ENCODE measurements around the gene SULT2B1.

The SULT2B1 gene

DNA sequence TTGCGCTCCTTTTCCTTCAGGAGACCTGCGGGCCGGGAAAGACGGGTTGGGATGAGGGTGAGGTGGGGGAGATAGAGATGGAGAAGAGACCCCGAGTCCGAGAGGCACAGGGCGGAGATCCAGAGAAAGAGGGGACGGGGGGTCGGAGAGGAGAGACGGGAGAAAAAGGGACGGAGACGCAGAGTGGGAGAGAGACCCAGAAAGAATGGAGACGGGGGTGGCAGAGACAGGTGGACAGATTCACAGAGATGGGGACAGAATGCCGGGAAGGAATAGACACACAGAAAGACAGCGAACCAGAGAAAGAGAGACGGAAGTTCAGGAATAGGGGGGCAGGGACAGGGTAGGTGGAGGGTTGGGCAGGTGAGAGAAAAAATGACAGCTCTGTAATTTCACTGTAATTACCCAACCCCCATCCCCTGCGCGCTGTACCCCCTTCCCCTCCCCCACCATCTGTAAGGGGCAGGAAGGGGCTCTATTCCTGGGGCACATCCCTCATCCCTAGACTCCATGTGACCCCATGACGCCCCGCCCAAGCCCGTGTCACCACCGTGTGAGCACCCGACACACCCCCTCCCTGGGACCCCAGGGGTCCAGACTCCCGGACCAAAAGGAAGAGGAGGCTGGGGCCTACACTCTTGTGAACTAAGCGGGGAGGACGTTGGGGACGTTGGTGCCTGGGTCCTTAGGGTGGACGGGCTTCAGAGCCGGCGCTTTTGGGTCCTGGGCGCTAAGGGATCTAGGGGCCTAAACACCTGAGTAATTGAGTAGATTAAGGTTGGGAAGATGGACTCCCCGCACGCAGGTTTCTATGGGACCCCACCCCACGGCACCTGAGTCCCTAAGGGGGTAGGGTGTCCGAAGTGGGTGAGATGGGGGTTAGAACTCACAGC is 84.2 kb downstream of the SULT2B1 start:
- in situ Hi-C loops (cut with MboI; ENCODE audit: low sequenced_read_pairs) = no loop called here
- Histone ChIP-seq H3K27me3 (ENCODE audit: low read depth) (no peaks in the 10 kb centered on the region), H3K36me3 (replicated peaks) (peaks cover 24% of the 10 kb centered on the region), H3K4me3 (peak overlapping the region; percentile 66), H3K9me3 (peaks cover 2% of the 10 kb centered on the region; the same call in 1 of the 2 replicates), H3K4me1 (peaks cover 30% of the 10 kb centered on the region)
- DNase-seq (ENCODE audit: low spot score in 2 of 2) = peak in 1 of 2 experiments; percentile 62

DNA sequence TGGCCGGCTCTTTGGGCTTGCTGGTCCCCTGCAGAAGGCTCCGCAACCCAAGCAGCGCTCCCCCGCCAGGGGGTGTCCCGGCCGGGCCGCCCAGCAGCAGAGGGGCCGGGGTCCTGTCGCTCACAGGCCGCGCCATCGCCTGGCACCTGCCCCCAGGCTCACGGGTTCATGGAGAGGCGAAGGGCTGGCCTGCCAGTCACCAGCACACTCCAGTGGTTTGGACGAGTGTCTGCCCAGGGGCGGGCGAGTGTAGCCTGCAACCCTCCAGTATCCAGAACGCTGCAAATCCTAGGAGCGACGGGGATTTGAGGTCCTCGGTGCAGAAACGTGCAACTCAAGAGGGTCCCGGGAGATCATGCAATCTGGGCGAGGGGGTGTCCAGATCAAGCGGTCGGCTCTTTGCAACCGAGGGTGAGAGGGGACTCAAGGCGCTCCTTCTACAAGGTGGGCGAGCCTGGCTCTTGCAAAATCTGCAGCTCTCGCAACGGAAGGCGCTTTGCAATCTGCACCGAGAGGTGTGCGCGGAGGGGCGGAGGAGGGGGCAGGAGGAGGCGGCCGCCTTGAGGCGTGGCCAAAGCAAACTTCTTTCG is 85.0 kb downstream of the SULT2B1 start, which contains the start of gene DBP:
DBP (minus strand) TSS at position 521 of the 590 bp plus-strand sequence; CDS start at position 136, 385 bp downstream.
- H3K4me3 ChIP-seq = peak within 1 kb of the TSS; percentile 66
- peaks cover 19% of the 10 kb centered on the region for H3K36me3 ChIP-seq (replicated peaks)
- no peaks in the 10 kb centered on the region for H3K27me3 ChIP-seq (ENCODE audit: low read depth)
- DNase-seq (ENCODE audit: low spot score in 2 of 2) = no peak
- H3K4me1 ChIP-seq = peaks cover 30% of the 10 kb centered on the region
- in situ Hi-C loops (cut with MboI; ENCODE audit: low sequenced_read_pairs) = no loop called here
- peaks cover 2% of the 10 kb centered on the region; the same call in 1 of the 2 replicates for H3K9me3 ChIP-seq

DNA sequence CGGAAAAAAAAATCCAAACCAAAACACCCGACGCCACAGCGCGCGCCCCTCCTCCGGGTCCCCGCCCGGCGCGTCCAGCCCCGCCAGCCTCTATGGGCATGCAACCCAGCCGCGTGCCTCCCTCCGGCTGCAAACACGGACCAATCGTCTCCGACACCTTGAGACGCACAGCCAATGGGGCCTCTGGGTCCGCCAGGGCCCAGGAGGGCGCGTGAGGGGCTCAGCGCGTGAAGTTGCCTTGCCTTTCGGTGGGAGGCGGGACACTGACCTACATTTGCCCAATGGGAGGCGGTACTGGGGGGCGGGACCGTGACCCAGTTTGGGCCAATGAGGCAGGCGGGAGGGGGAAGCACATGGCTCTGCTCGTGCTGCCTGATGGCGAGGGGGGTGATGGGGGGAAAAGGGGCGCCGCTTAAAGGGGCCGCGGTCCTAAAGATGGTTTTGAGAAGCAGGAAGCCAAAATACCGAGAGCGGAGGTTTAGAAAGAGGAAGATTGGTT is 85.5 kb downstream of the SULT2B1 start:
- Histone ChIP-seq H3K9me3 (peaks cover 2% of the 10 kb centered on the region; the same call in 1 of the 2 replicates), H3K27me3 (ENCODE audit: low read depth) (no peaks in the 10 kb centered on the region), H3K4me3 (peak overlapping the region; percentile 66), H3K4me1 (peaks cover 30% of the 10 kb centered on the region), H3K36me3 (replicated peaks) (peaks cover 16% of the 10 kb centered on the region)
- in situ Hi-C loops (cut with MboI; ENCODE audit: low sequenced_read_pairs) = no loop called here
- DNase-seq (ENCODE audit: low spot score in 2 of 2) = peak; percentile 99 to 100

DNA sequence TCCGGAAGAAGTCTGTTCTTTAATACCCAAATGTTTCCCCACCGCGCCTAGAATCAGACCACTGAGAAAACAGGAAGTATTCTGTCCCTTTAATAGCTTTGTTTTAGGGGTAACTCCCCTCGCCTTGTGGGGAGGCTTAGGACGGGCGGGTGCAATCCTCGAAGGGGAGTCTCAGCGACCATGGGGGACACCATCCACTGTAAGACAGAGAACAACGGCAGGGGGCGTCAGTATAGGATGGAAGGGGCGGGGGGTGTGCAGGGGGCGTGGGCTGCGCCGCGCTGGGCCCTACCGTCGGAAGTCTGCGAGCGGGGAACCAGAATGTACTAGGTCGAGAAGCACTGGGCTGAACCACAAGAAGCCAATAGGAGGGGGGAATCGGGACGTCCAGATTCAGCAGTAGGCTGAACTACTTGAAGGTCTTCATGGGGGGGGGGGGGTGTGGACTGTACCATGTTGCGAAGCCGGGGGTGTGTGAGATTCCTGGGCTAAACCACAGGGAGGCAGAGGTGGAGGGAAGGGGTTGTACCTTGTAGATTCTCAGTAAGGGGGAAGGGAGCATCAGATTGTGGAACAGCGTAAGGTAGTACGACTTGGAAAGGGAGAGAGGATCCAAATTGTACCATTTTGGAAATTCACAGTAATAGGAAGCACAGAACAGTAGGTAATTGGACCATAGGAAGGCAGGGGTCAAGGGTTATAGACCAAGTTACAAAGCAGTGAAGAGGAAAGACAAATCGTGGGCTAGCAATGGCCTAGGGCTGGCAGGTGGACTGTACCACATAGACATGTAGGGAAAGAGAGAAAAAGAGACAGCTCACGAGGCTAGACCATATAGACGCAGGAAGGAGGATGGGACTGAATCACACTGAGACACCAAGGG is 86.2 kb downstream of the SULT2B1 start:
- DNase-seq (ENCODE audit: low spot score in 2 of 2) = peak; percentile 84 to 93
- H3K36me3 ChIP-seq (replicated peaks) = peaks cover 9% of the 10 kb centered on the region
- H3K4me1 ChIP-seq = peaks cover 28% of the 10 kb centered on the region
- H3K27me3 ChIP-seq (ENCODE audit: low read depth) = no peaks in the 10 kb centered on the region
- in situ Hi-C loops (cut with MboI; ENCODE audit: low sequenced_read_pairs) = no loop called here
- H3K9me3 ChIP-seq = peaks cover 2% of the 10 kb centered on the region; the same call in 1 of the 2 replicates
- H3K4me3 ChIP-seq = peak overlapping the region; percentile 66

DNA sequence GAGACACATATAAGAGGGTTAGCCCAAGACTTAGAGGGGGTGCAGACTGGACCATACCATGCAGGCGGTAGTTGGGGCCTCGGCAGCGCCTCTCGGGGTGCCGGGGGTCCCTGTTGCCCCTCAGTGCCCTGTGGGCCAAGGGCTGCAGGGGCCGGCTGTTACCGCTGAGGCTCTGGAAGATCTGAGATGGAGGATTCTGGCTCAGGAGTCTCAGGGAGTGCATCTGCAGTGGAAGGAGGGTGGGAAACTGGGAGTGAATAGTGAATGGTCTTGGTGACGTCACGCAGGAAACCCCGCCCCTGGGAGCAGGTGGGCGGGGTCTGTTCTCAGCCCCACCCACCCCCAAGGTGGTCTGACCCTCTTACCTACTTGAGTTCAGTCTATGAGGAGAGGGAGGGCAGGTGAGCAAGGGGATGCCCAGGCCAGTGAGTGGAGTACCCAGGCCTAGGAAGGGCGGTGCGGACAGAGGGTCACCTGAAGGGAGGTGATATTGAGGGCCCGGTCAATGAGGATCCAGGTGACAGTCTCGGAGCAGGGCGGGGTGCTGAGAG is 86.9 kb downstream of the SULT2B1 start:
- peaks cover 3% of the 10 kb centered on the region; the same call in 1 of the 2 replicates for H3K36me3 ChIP-seq (replicated peaks)
- DNase-seq (ENCODE audit: low spot score in 2 of 2) = peak in 1 of 2 experiments; percentile 42

DNA sequence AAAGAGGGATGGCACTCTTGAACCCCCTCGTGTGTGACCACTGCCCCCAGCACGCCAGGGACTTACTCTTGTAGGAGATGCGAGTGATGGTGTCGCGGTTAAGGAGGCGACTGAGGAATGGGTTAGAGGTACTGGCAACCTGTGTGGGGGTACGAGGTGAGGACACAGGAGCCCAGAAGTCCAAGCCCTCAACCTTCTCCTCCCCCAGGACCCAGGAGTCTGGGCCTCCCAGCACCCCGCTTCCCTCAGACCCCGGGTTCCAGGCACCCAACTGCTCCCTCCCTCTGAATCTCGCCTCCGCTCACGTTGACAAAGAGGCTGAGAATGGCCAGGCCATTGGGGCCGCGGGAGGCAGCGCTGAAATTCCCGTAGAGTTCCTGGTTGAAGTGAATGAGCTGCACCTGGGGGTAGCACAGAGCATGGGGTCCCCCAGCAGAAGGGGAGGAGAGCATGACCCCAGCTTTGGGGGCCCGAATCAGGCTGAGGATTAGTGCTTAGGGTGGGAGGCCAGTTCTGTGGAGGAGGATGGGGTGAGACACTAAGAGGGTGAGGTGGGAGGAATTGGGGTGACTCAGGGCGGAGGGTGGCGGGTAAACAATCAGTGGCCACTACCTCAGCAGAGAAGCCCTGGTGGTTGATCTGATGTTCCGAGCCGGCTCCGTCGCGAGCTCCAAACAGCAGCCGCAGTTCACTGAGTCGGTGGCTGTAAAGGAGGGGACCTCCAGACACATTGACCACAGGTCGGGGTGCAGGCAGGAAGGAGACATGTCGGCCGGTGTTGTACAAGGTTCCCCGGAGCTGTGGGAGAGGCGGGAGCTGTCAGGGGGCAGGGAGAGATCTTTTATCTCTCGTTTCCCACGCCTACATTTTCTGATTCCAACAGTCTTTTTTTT is 87.8 kb downstream of the SULT2B1 start:
- Histone ChIP-seq H3K4me1 (peaks cover 14% of the 10 kb centered on the region), H3K9me3 (peaks cover 2% of the 10 kb centered on the region; the same call in 1 of the 2 replicates), H3K36me3 (replicated peaks) (peaks cover 3% of the 10 kb centered on the region; the same call in 1 of the 2 replicates), H3K4me3 (no peak overlapping the region), H3K27me3 (ENCODE audit: low read depth) (no peaks in the 10 kb centered on the region)
- no peak for DNase-seq (ENCODE audit: low spot score in 2 of 2)
- in situ Hi-C loops (cut with MboI; ENCODE audit: low sequenced_read_pairs) = loop anchor here (10.0 kb wide), 1 partner anchor 325 kb away; the partner anchor contains the start of gene FTL

More for the DNA sequence above, 86.9 kb downstream of the SULT2B1 start:
- H3K27me3 ChIP-seq (ENCODE audit: low read depth) = no peaks in the 10 kb centered on the region
- in situ Hi-C loops (cut with MboI; ENCODE audit: low sequenced_read_pairs) = no loop called here
- H3K4me3 ChIP-seq = no peak overlapping the region
- peaks cover 21% of the 10 kb centered on the region for H3K4me1 ChIP-seq
- peaks cover 2% of the 10 kb centered on the region; the same call in 1 of the 2 replicates for H3K9me3 ChIP-seq

DNA sequence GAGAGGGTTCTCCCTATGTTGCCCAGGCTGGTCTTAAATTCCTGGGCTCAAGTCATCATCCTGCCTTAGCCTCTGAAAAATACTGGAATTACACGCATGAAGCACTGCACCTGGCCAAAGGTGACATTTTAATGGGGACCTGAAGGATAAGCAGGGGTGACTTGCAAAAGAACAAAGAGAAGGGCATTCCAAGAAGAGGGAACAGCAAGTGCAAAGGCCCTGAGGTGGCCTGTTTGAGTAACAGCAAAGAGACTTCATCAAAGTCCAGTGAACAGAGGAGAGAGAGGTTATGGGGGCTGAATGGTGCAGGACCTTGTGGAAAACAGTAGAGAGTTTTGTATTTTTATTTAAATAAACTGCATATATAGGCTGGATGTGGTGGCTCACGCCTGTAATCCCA is 89.9 kb downstream of the SULT2B1 start:
- H3K9me3 ChIP-seq = peaks cover 2% of the 10 kb centered on the region; the same call in 1 of the 2 replicates
- H3K36me3 ChIP-seq (replicated peaks) = peaks cover under 1% of the 10 kb centered on the region; the same call in 1 of the 2 replicates
- H3K27me3 ChIP-seq (ENCODE audit: low read depth) = no peaks in the 10 kb centered on the region
- in situ Hi-C loops (cut with MboI; ENCODE audit: low sequenced_read_pairs) = loop anchor here (10.0 kb wide), 1 partner anchor 323 kb away; the partner anchor contains the start of gene FTL
- H3K4me1 ChIP-seq = peaks cover 21% of the 10 kb centered on the region
- no peak for DNase-seq (ENCODE audit: low spot score in 2 of 2)
- H3K4me3 ChIP-seq = no peak overlapping the region

DNA sequence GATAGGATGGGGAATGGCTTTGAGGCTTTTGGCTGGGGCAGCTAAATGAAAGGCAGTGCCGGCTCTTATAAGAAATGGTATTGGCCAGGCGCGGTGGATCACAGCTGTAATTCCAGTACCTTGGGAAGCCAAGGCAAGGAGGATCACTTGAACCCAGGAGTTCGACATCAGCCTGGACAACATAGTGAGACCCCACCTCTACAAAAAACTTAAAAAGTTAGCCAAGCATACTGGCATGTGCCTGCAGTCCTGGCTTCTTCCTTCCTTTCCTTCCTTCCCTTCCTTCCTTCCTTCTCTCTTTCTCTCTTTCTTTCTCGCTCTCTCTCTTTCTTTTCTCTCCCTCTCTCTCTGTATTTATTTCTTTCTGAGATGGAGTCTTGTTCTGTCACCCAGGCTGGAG is 90.9 kb downstream of the SULT2B1 start:
- no peaks in the 10 kb centered on the region for H3K9me3 ChIP-seq
- H3K36me3 ChIP-seq (replicated peaks) = no peaks in the 10 kb centered on the region
- DNase-seq (ENCODE audit: low spot score in 2 of 2) = no peak
- in situ Hi-C loops (cut with MboI; ENCODE audit: low sequenced_read_pairs) = loop anchor here (10.0 kb wide), 1 partner anchor 322 kb away; the partner anchor contains the start of gene FTL
- H3K27me3 ChIP-seq (ENCODE audit: low read depth) = no peaks in the 10 kb centered on the region
- peaks cover 21% of the 10 kb centered on the region for H3K4me1 ChIP-seq
- H3K4me3 ChIP-seq = no peak overlapping the region

DNA sequence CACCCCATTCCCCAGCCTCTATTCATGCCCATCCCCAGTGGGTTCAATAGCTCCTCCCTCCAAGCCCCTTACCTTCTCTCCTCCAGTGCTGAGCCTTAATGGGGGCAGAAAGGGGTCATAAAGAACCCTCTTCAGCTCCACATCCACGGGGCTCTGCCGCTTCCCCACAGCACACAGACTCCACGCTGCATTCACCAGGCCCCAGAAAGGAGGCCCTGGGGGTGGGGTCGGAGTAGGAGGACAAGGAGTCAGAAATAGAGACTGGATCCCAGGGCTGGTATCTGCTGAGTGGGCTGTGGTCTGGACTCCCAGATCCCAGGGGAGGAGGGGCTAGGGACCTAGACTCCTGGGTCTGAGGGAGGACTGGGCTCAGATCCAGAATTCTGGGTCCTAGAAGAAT is 92.4 kb downstream of the SULT2B1 start:
- no peak for DNase-seq (ENCODE audit: low spot score in 2 of 2)

DNA sequence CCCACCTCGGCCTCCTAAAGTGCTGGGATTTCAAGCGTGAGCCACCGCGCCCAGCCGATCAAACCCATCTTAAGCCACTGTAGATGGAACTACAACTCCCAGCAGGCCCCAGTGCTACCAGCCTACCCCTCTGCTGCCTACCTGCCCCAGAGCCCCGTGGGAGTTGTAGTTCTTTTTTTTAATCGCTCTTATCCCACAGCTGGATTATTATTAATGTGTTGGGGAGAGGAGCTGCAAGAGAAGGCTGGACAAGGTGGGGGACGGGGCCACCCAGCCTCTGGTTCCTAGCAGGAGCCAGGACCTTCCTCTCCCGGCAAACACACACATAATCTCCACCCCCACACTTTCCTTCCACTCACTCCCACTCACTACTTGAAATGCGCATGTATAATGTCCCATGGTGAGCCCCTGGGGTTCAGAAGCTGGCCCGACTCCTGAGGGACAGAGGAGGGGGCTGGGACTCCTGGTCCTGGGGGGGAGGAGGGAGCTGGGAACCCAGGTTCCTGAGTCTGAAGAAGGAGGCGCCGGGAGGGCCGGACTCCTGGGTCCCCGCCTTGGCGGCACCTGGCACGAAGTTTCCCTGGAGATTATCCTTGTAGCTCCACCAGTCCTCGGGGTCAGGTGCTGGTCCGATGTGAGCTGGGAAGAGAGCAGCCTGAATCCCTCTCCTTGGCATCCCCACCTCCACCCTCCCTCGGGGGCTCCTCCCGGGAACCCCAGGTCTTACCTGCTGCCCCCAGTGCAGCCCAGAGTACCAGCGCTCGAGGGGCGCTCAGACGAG is 93.1 kb downstream of the SULT2B1 start:
- peaks cover 15% of the 10 kb centered on the region for H3K4me1 ChIP-seq
- DNase-seq (ENCODE audit: low spot score in 2 of 2) = peak; percentile 78 to 86
- peak overlapping the region; percentile 40 for H3K4me3 ChIP-seq
- H3K36me3 ChIP-seq (replicated peaks) = no peaks in the 10 kb centered on the region
- H3K27me3 ChIP-seq (ENCODE audit: low read depth) = no peaks in the 10 kb centered on the region
- in situ Hi-C loops (cut with MboI; ENCODE audit: low sequenced_read_pairs) = loop anchor here (5.0 to 10.0 kb wide), 2 partner anchors 192 to 320 kb away; partner anchors contain the start of genes FTL and HSD17B14
- no peaks in the 10 kb centered on the region for H3K9me3 ChIP-seq

More for the DNA sequence above, 92.4 kb downstream of the SULT2B1 start:
- peak overlapping the region; percentile 40 for H3K4me3 ChIP-seq
- H3K9me3 ChIP-seq = no peaks in the 10 kb centered on the region
- peaks cover 15% of the 10 kb centered on the region for H3K4me1 ChIP-seq
- no peaks in the 10 kb centered on the region for H3K36me3 ChIP-seq (replicated peaks)
- H3K27me3 ChIP-seq (ENCODE audit: low read depth) = no peaks in the 10 kb centered on the region
- in situ Hi-C loops (cut with MboI; ENCODE audit: low sequenced_read_pairs) = loop anchor here (10.0 kb wide), 1 partner anchor 320 kb away; the partner anchor contains the start of gene FTL

DNA sequence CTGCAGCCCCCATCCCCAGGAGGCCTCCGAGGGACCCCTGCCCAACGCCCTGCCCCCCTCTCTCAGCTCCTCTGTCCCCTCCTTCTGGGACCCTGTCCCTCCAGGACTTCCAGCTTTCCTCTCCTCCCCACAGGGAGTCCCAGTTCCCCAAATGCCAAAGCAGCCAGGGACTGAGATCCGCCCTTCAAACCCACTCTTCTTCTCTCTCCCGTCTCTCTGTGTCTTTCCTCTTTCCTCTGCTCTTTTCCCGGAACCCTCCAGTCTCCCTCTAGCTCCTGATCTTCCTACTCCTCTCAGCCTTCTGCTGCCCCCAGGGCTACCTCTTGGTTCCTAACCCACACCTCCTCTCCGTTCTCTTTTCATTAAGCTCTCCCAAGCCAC is 93.6 kb downstream of the SULT2B1 start:
- H3K27me3 ChIP-seq (ENCODE audit: low read depth) = no peaks in the 10 kb centered on the region
- no peaks in the 10 kb centered on the region for H3K36me3 ChIP-seq (replicated peaks)
- no peaks in the 10 kb centered on the region for H3K9me3 ChIP-seq
- DNase-seq (ENCODE audit: low spot score in 2 of 2) = peak in 1 of 2 experiments; percentile 47
- in situ Hi-C loops (cut with MboI; ENCODE audit: low sequenced_read_pairs) = loop anchor here (5.0 to 10.0 kb wide), 2 partner anchors 192 to 319 kb away; partner anchors contain the start of genes FTL and HSD17B14
- peaks cover 15% of the 10 kb centered on the region for H3K4me1 ChIP-seq
- H3K4me3 ChIP-seq = peak overlapping the region; percentile 40
